Brain microvascular endothelial cell (primary cell): Measurements from ENCODE around the gene HHLA2.

Experiments
- DNase-seq: peaks from one replicate; pipeline ENCODE4 v3.0.0-alpha.2; 2020
- H3K27ac ChIP-seq: fragments of 250-450 bp; sonication (Bioruptor Pico); 2 replicates; pipeline ENCODE4 v1.5.1; 2020; ENCODE audit warnings: mild to moderate bottlenecking, moderate library complexity
- H3K27me3 ChIP-seq: fragments of 250-450 bp; sonication (Bioruptor Pico); replicated peaks from 2 replicates; pipeline ENCODE4 v1.5.1; 2020; ENCODE audit warnings: mild to moderate bottlenecking
- H3K36me3 ChIP-seq: fragments of 250-450 bp; sonication (Bioruptor Pico); replicated peaks from 2 replicates; pipeline ENCODE4 v1.5.1; 2020; ENCODE audit warnings: mild to moderate bottlenecking
- H3K4me3 ChIP-seq: 2 replicates; pipeline ENCODE4 v1.5.1; 2011; ENCODE audit warnings: low read depth, mild to moderate bottlenecking, control low read depth, low read length, moderate library complexity
- CTCF ChIP-seq: IDR thresholded peaks from 2 replicates; pipeline ENCODE4 v1.5.1; 2011; ENCODE audit warnings: low read depth, mild to moderate bottlenecking, moderate library complexity, low read length, control low read depth, inconsistent platforms; ENCODE audit errors: missing control alignments
- in situ Hi-C: cut with HindIII; loops from 2 replicates; pipeline ENCODE4 v1.10.0; 2017; ENCODE audit warnings: low sequenced_read_pairs, low pct_ligation_motif_present

The HHLA2 gene

DNA sequence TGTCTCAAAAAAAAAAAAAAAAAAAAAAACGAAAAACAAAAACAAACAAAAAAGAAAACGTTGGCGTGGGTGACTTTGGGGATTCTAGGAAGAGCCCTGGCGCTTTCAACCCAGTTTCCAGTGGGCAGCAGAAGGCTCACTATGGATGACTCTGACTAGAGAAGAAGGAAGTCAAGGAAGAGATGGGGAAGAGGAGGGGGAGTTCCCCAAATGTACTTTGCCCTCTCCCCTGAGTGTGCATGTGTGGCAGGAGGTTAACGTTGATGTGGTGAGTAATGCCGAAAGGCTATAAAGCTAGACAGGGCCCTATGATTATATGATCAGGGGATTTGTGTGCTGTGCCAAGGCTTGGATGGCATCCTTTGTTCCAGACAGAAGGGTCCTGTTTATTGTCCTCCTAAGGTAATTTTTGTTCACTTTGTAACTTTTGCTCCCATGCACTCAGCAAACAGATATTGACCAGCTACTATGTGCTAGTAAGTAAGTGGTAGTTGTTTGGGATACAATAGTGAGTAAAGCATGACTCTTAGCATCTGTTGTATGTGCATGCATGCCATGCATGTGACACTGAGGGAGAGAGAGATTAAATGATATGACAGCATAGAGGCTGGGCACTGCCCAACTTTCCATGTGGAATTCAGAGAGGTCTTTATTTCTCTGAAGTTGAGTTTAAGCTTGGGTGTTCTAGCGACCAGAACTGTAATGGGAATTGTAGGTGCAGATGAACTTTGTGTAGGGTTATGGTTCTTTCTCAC lies 750 bp upstream of the HHLA2 start:
- H3K4me3 ChIP-seq, result no peak overlapping the region
- H3K27me3 ChIP-seq, result no peaks in the 10 kb centered on the region
- in situ Hi-C loops, result no loop called here
- no peak overlapping the region for H3K27ac ChIP-seq
- TF ChIP-seq CTCF, result no peak
- no peaks in the 10 kb centered on the region for H3K36me3 ChIP-seq
- no peak for DNase-seq

DNA sequence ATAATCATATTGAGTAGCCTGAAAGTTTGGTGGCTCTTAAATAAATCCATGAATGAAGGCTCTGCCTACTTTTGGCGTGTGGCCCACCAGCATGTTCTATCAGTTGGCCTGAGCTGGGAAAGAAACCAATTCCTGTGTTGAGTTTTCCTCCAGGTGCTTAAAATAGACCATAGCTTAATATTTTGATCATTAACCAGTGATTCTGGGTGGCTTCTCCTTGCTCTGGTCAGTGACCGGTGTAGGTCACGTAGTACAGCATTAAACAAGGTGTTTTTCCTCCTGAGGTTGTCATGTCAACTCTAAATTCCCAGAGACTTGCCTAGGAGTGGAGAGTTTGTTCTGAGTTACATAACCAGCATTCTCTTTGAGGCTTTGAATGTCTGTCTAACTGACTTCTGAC lies 1.3 kb downstream of the HHLA2 start:
- DNase-seq, result no peak
- no peak overlapping the region for H3K27ac ChIP-seq
- H3K4me3 ChIP-seq, result no peak overlapping the region
- in situ Hi-C loops, result no loop called here
- no peaks in the 10 kb centered on the region for H3K36me3 ChIP-seq
- H3K27me3 ChIP-seq, result no peaks in the 10 kb centered on the region
- TF ChIP-seq CTCF, result no peak

DNA sequence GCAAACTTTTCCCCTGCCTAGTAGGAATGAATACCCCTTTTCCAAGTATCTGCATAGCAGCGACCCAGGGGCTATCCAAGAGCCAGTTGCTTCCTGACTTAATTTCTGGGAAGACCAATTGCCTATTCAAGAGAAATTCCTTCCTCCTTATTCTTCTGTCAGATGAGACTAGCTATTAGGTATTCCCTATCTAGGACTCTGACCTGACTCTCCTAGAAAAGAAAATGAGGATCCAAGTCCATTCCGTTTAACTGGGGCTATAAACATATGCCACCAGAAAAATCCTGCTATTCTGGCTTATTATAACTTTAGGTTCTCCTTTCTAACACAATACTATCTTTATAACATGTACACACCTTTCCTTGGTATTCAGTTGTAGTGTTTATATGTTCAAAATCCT lies 1.7 kb downstream of the HHLA2 start:
- Histone ChIP-seq H3K27me3 (no peaks in the 10 kb centered on the region), H3K4me3 (no peak overlapping the region), H3K27ac (no peak overlapping the region), H3K36me3 (no peaks in the 10 kb centered on the region)
- DNase-seq, result no peak
- in situ Hi-C loops, result no loop called here
- TF ChIP-seq CTCF, result no peak

GRCh38 chr3:108300103-108300849 lies 3.9 kb downstream of the HHLA2 start:
- H3K36me3 ChIP-seq, result no peaks in the 10 kb centered on the region
- no peaks in the 10 kb centered on the region for H3K27me3 ChIP-seq
- no peak for DNase-seq
- no peak for TF ChIP-seq CTCF
- in situ Hi-C loops, result no loop called here
- H3K27ac ChIP-seq, result no peak overlapping the region
- H3K4me3 ChIP-seq, result no peak overlapping the region

- DNase-seq, result no peak
- Histone ChIP-seq H3K36me3 (no peaks in the 10 kb centered on the region), H3K4me3 (no peak overlapping the region), H3K27me3 (no peaks in the 10 kb centered on the region), H3K27ac (no peak overlapping the region)
- no peak for TF ChIP-seq CTCF
- in situ Hi-C loops, result no loop called here
Observed at GRCh38 chr3:108301695-108302404, 5.5 kb downstream of the HHLA2 start.
